Hepatocyte (in vitro differentiated cells): ENCODE results near the gene CCDC18. TPM values are rescaled to one million over a fixed set of nuclear protein-coding genes. Genes with fewer than 3 reads are reported as not detected.

Source experiments
- DNase-seq: peaks from one replicate; pipeline ENCODE4 v3.0.0-alpha.2; 2016; ENCODE audit warnings: low spot score
- H2AFZ ChIP-seq: fragments of 200-600 bp; sonication (generic); 2 replicates; pipeline ENCODE4 v1.6.0; 2016; ENCODE audit warnings: antibody characterized with exemption, mild to moderate bottlenecking
- H3K27ac ChIP-seq: fragments of 200-600 bp; sonication (generic); 2 replicates; pipeline ENCODE4 v1.5.1; 2016; ENCODE audit warnings: mild to moderate bottlenecking
- H3K27me3 ChIP-seq: fragments of 200-600 bp; sonication (generic); 2 replicates; pipeline ENCODE4 v1.6.1; 2016
- H3K36me3 ChIP-seq: fragments of 200-600 bp; sonication (generic); replicated peaks from 2 replicates; pipeline ENCODE4 v1.5.1; 2016; ENCODE audit warnings: low read depth; ENCODE audit not compliant: insufficient read depth
- H3K4me1 ChIP-seq: fragments of 200-600 bp; sonication (generic); 2 replicates; pipeline ENCODE4 v1.5.1; 2016; ENCODE audit warnings: mild to moderate bottlenecking, moderate library complexity; ENCODE audit not compliant: insufficient read depth
- H3K4me2 ChIP-seq: fragments of 200-600 bp; sonication (generic); 2 replicates; pipeline ENCODE4 v1.6.0; 2016
- H3K4me3 ChIP-seq: fragments of 200-600 bp; sonication (generic); 2 replicates; pipeline ENCODE4 v1.5.1; 2016; ENCODE audit warnings: mild to moderate bottlenecking
- H3K79me2 ChIP-seq: fragments of 200-600 bp; sonication (generic); 2 replicates; pipeline ENCODE4 v1.6.0; 2017; ENCODE audit warnings: mild to moderate bottlenecking
- H3K9me2 ChIP-seq: fragments of 200-600 bp; sonication (generic); replicated peaks from 2 replicates; pipeline ENCODE4 v1.6.0; 2017; ENCODE audit warnings: mild to moderate bottlenecking; ENCODE audit not compliant: insufficient read depth
- H3K9me3 ChIP-seq: fragments of 200-600 bp; sonication (generic); 2 replicates; pipeline ENCODE4 v1.5.1; 2016; ENCODE audit warnings: low read depth, mild to moderate bottlenecking
- H4K20me1 ChIP-seq: fragments of 200-600 bp; sonication (generic); 2 replicates; pipeline ENCODE4 v1.6.0; 2016; ENCODE audit warnings: mild to moderate bottlenecking; ENCODE audit not compliant: insufficient read depth, poor library complexity, severe bottlenecking
- CTCF ChIP-seq: fragments of 200-600 bp; sonication (generic); IDR thresholded peaks from 2 replicates; pipeline ENCODE4 v1.5.1; 2016; ENCODE audit warnings: antibody characterized with exemption, mild to moderate bottlenecking; ENCODE audit not compliant: poor library complexity
- EZH2 ChIP-seq: fragments of 200-600 bp; sonication (generic); IDR thresholded peaks from 2 replicates; pipeline ENCODE4 v1.6.1; 2016; ENCODE audit warnings: antibody characterized with exemption, mild to moderate bottlenecking, borderline replicate concordance
- EZH2phosphoT487 ChIP-seq: fragments of 200-600 bp; sonication (generic); IDR thresholded peaks from one replicate; pipeline ENCODE4 v1.6.1; 2018; ENCODE audit warnings: antibody characterized with exemption, mild to moderate bottlenecking, low read depth, moderate library complexity; ENCODE audit not compliant: unreplicated experiment, severe bottlenecking
- WGBS: methylation state at CpG from one replicate; pipeline ENCODE4 v1.1.6; 2016; ENCODE audit warnings: low lambda C conversion rate; ENCODE audit errors: missing lambda C conversion rate; 5-methylcytosine and 5-hydroxymethylcytosine counted together
- polyA plus RNA-seq: library from polyadenylated mRNA; unstranded; fragments of >200 nt; fragmentation: Nextera tagmentation; extraction: Ambion mirVana; gene quantifications from 2 replicates; pipeline ENCODE4 v1.2.1, GENCODE V29; 2016
- total RNA-seq: library from RNA; depleted of rRNA; stranded (reverse); fragments of >200 nt; gene quantifications from 2 replicates; pipeline ENCODE4 v1.2.3, GENCODE V29; 2014

CCDC18 gene
- total and polyA plus RNA-seq, 2 experiments from 2014 or later: 4.9 to 6.8 TPM

GRCh38 chr1:93205892-93206566, 25.5 kb downstream of the CCDC18 start:
- TF ChIP-seq EZH2phosphoT487 (no peak), CTCF (no peak), EZH2 (no peak)
- H3K36me3 ChIP-seq: no peaks in the 10 kb centered on the region
- H4K20me1 ChIP-seq: no peaks in the 10 kb centered on the region
- H3K79me2 ChIP-seq: no peaks in the 10 kb centered on the region
- H3K4me1 ChIP-seq: no peaks in the 10 kb centered on the region
- H2AFZ ChIP-seq: no peak overlapping the region
- 88% methylated on average over 6 of the region's 6 CpGs for WGBS
- no peaks in the 10 kb centered on the region for H3K27me3 ChIP-seq
- H3K9me3 ChIP-seq: no peaks in the 10 kb centered on the region
- no peak for DNase-seq
- no peak overlapping the region for H3K4me2 ChIP-seq
- H3K27ac ChIP-seq: no peak overlapping the region
- H3K4me3 ChIP-seq: no peak overlapping the region
- H3K9me2 ChIP-seq: no peaks in the 10 kb centered on the region

GRCh38 chr1:93206567-93206954, 26.0 kb downstream of the CCDC18 start:
- H3K27me3 ChIP-seq: no peaks in the 10 kb centered on the region
- H3K27ac ChIP-seq: no peak overlapping the region
- no peaks in the 10 kb centered on the region for H3K79me2 ChIP-seq
- no peaks in the 10 kb centered on the region for H3K4me1 ChIP-seq
- H4K20me1 ChIP-seq: no peaks in the 10 kb centered on the region
- no peak overlapping the region for H3K4me2 ChIP-seq
- H3K4me3 ChIP-seq: no peak overlapping the region
- no peaks in the 10 kb centered on the region for H3K9me3 ChIP-seq
- TF ChIP-seq CTCF (no peak), EZH2 (no peak), EZH2phosphoT487 (no peak)
- H3K9me2 ChIP-seq: no peaks in the 10 kb centered on the region
- DNase-seq: no peak
- no peaks in the 10 kb centered on the region for H3K36me3 ChIP-seq
- no peak overlapping the region for H2AFZ ChIP-seq

GRCh38 chr1:93207211-93207610, 26.7 kb downstream of the CCDC18 start:
- H3K9me3 ChIP-seq: no peaks in the 10 kb centered on the region
- WGBS: 89% methylated on average over 5 of the region's 5 CpGs
- no peaks in the 10 kb centered on the region for H3K9me2 ChIP-seq
- no peaks in the 10 kb centered on the region for H3K36me3 ChIP-seq
- no peaks in the 10 kb centered on the region for H4K20me1 ChIP-seq
- DNase-seq: no peak
- no peaks in the 10 kb centered on the region for H3K27me3 ChIP-seq
- H2AFZ ChIP-seq: no peak overlapping the region
- H3K4me1 ChIP-seq: no peaks in the 10 kb centered on the region
- no peak overlapping the region for H3K4me2 ChIP-seq
- no peak overlapping the region for H3K27ac ChIP-seq
- no peak overlapping the region for H3K4me3 ChIP-seq
- H3K79me2 ChIP-seq: no peaks in the 10 kb centered on the region
- TF ChIP-seq EZH2phosphoT487: no peak
- no peak for TF ChIP-seq CTCF
- no peak for TF ChIP-seq EZH2
